Measurements from ENCODE around the gene TBC1D5. TPM values are rescaled to one million over a fixed set of nuclear protein-coding genes. Genes with fewer than 3 reads are reported as not detected.

TBC1D5 gene
- polyA plus RNA-seq, 1 experiment = 27.0 TPM

- Histone ChIP-seq H3K36me3 (ENCODE audit: control insufficient read depth, insufficient read depth, low read length) (no peaks in the 10 kb centered on the region), H3K27me3 (ENCODE audit: control insufficient read depth, insufficient read depth, low read length) (no peaks in the 10 kb centered on the region), H3K4me3 (ENCODE audit: low read depth, low read length) (no peak overlapping the region)
- no peak for TF ChIP-seq CTCF (IDR thresholded peaks at IDR 0.05; ENCODE audit: insufficient read depth, low read depth, low read length)
- no peak for DNase-seq (ENCODE audit: low read depth)
- POLR2A ChIA-PET = no interaction called here
- CTCF ChIA-PET = interaction anchor here (0.6 to 2.1 kb wide), 3 partner anchors 133 to 1187 kb away, joined by 3 to 6 read pairs (median 3); no protein-coding TSS in a partner anchor
Measured at GRCh38 chr3:17261627-17262369, 480.6 kb downstream of the TBC1D5 start.

- POLR2A ChIA-PET = no interaction called here
- Histone ChIP-seq H3K4me3 (ENCODE audit: low read depth, low read length) (no peak overlapping the region), H3K27me3 (ENCODE audit: control insufficient read depth, insufficient read depth, low read length) (no peaks in the 10 kb centered on the region), H3K36me3 (ENCODE audit: control insufficient read depth, insufficient read depth, low read length) (no peaks in the 10 kb centered on the region)
- DNase-seq (ENCODE audit: low read depth) = no peak
- CTCF ChIA-PET = interaction anchor here (0.9 to 1.5 kb wide), 3 partner anchors 11 to 154 kb away, joined by 5 to 10 read pairs (median 10); no protein-coding TSS in a partner anchor
- TF ChIP-seq CTCF (IDR thresholded peaks at IDR 0.05; ENCODE audit: insufficient read depth, low read depth, low read length) = no peak
Measured at GRCh38 chr3:17260257-17260656, 482.2 kb downstream of the TBC1D5 start.

- Histone ChIP-seq H3K27me3 (ENCODE audit: control insufficient read depth, insufficient read depth, low read length) (no peaks in the 10 kb centered on the region), H3K36me3 (ENCODE audit: control insufficient read depth, insufficient read depth, low read length) (no peaks in the 10 kb centered on the region), H3K4me3 (ENCODE audit: low read depth, low read length) (no peak overlapping the region)
- DNase-seq (ENCODE audit: low read depth) = no peak
- TF ChIP-seq CTCF (IDR thresholded peaks at IDR 0.05; ENCODE audit: insufficient read depth, low read depth, low read length) = no peak
- ChIA-PET CTCF (interaction anchor here (0.6 to 1.5 kb wide), 5 partner anchors 11 to 522 kb away, joined by 3 to 10 read pairs (median 5); no protein-coding TSS in a partner anchor), POLR2A (no interaction called here)
Measured at GRCh38 chr3:17259685-17260084, 482.7 kb downstream of the TBC1D5 start.

GRCh38 chr3:17258823-17259436 lies 483.5 kb downstream of the TBC1D5 start:
- Histone ChIP-seq H3K36me3 (ENCODE audit: control insufficient read depth, insufficient read depth, low read length) (no peaks in the 10 kb centered on the region), H3K27me3 (ENCODE audit: control insufficient read depth, insufficient read depth, low read length) (no peaks in the 10 kb centered on the region), H3K4me3 (ENCODE audit: low read depth, low read length) (no peak overlapping the region)
- CTCF ChIA-PET = interaction anchor here (0.6 to 1.5 kb wide), 5 partner anchors 10 to 522 kb away, joined by 3 to 10 read pairs (median 5); no protein-coding TSS in a partner anchor
- POLR2A ChIA-PET = no interaction called here
- no peak for DNase-seq (ENCODE audit: low read depth)
- peak; percentile 65 for TF ChIP-seq CTCF (IDR thresholded peaks at IDR 0.05; ENCODE audit: insufficient read depth, low read depth, low read length)

- H3K27me3 ChIP-seq (ENCODE audit: control insufficient read depth, insufficient read depth, low read length) = no peaks in the 10 kb centered on the region
- ChIA-PET POLR2A (no interaction called here), CTCF (interaction anchor here (1.1 to 1.7 kb wide), 3 partner anchors 16 to 156 kb away, joined by 3 to 9 read pairs (median 4); no protein-coding TSS in a partner anchor)
- no peak overlapping the region for H3K4me3 ChIP-seq (ENCODE audit: low read depth, low read length)
- H3K36me3 ChIP-seq (ENCODE audit: control insufficient read depth, insufficient read depth, low read length) = no peaks in the 10 kb centered on the region
- DNase-seq (ENCODE audit: low read depth) = no peak
- TF ChIP-seq CTCF (IDR thresholded peaks at IDR 0.05; ENCODE audit: insufficient read depth, low read depth, low read length) = no peak
Measured at GRCh38 chr3:17257269-17257668, 485.2 kb downstream of the TBC1D5 start.
